ENCODE results near the gene CLIP1.
"Not testable (repeated sequence)": the region's sequence is repeated elsewhere in the genome, so short reads cannot be mapped to it uniquely, and the experiment has no call there.

CLIP1 gene

DNA sequence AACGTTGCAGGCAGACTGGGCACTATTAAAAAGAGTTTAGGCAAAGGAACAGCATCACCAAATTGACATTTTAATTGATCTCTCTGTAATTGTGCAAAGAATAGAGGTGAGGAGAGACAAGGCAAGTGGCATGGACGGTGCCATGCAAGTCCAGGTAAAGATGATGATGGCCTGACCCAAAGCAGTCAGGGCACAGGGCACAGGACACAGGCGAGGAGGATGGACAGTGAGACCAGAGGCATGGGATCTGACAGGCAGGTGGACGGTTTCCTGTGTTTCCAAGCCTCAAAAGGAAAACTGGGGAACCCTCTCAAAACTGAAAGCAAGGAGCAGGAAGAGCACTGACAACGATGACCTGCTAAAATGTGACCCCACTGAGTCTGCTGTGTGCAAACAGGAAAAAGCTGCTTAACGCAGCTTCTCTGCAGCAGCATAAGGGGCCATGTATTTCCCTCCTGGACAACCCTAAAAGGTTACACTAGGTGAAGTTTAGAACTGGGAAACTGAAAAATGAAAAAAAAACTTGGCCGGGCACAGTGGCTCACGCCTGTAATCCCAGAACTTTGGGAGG is 50.9 kb downstream of the CLIP1 start:
- TF ChIP-seq CTCF (IDR thresholded peaks at IDR 0.05; ENCODE audit: control insufficient read depth, extremely low read depth, insufficient read depth), result no peak
- DNase-seq (ENCODE audit: low read depth), result no peak
- H3K4me3 ChIP-seq (ENCODE audit: low read depth, low read length), result no peak overlapping the region

DNA sequence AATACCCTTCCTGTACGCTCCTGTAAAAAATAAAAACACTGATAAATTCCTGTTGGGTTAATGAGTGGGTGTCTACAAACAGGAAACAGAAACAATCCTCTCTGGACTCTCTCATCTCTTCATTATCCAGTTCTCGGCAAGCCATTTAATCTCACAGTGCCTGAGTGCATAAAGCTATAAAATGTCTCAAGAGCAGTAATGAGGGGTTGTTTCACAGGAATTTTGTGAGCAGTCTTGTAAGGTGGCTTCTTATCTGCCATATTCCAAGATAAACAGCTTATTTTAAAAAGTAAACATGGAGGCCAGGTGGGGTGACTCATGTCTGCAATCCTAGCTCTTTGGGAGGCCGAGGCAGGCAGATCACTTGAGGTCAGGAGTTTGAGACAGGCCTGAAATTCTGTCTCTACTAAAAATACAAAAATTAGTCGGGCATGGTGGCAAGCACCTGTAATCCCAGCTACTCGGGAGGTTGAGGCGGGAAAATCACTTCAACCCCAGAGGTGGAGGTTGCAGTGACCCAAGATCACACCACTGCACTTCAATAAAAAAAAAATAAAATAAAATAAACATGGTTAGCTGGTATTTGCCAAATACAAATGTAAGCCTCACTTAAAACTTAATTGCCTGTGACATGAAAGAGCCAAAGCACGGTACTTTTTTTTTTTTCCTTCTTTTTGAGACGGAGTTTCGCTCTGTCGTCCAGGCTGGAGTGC is 54.0 kb downstream of the CLIP1 start:
- H3K4me3 ChIP-seq (ENCODE audit: low read depth, low read length), result no peak overlapping the region
- peak; percentile 34 for DNase-seq (ENCODE audit: low read depth)
- no peak for TF ChIP-seq CTCF (IDR thresholded peaks at IDR 0.05; ENCODE audit: control insufficient read depth, extremely low read depth, insufficient read depth)

DNA sequence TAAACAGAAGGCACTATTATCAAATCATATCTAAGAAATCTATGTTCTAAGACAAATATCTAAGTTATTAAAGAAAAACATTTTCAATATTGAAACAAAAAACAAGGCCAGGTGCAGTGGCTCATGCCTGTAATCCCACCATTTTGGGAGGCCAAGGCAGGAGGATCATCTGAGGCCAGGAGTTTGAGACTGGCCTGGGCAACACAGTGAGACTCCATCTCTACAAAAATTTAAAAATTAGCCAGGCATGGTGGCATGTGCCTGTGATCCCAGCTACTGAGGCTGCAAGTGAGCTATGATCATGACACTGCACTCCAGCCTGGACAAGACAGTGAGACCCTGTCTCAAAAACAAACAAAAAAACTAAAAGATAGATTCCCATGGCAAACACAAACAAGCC is 54.8 kb downstream of the CLIP1 start:
- not testable (repeated sequence) for H3K4me3 ChIP-seq (ENCODE audit: low read depth, low read length); DNase-seq (ENCODE audit: low read depth)

DNA sequence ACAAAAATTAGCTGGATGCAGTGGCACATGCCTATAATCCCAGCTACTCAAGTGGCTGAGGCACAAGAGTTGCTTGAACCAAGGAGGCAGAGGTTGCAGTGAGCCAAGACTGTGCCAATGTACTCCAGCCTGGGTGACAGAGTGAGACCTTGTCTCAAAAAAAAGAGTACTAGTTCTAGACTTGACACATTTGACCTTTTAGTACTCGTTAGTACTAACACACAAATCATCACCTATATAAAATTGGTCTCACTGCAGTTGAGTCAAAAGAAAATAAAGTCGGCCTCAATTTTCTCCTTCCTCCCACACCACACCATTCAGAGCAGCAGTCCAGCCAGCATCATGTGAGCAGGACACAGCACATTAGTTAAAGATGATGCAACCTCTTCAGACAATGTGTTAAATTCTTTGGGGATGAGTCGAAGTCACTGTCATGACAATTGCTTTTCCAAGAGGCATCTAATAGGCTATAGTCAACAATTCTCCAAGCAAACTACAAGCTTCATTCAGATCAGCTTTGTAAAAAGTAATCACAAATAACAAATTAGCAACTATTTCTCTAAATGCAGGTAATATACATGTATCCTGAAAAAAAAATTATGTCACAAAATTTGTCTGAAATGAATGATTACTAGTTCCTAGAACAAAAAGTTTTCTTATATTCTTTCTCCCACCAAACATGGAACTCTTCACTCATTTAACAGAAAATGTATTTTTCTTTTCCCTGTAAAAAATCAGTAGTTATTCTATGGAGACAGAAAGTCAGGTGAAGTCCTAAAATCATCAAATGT is 55.6 kb downstream of the CLIP1 start:
- no peak for TF ChIP-seq CTCF (IDR thresholded peaks at IDR 0.05; ENCODE audit: control insufficient read depth, extremely low read depth, insufficient read depth)
- no peak overlapping the region for H3K4me3 ChIP-seq (ENCODE audit: low read depth, low read length)
- peak; percentile 40 for DNase-seq (ENCODE audit: low read depth)

DNA sequence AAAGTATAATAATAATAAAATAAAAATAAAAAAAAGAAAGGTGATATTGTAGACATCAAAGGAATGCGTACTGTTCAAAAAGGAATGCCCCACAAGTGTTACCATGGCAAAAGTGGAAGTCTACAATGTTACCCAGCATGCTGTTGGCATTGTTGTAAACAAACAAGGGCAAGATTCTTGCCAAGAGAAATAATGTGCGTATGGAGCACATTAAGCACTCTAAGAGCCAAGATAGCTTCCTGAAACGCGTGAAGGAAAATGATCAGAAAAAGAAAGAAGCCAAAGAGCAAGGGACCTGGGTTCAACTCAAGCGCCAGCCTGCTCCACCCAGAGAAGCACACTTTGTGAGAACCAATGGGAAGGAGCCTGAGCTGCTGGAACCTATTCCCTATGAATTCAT is 57.2 kb downstream of the CLIP1 start:
- H3K4me3 ChIP-seq (ENCODE audit: low read depth, low read length), result not testable (repeated sequence)

GRCh38 chr12:122363782-122364181 is 58.7 kb downstream of the CLIP1 start:
- TF ChIP-seq CTCF (IDR thresholded peaks at IDR 0.05; ENCODE audit: control insufficient read depth, extremely low read depth, insufficient read depth), result no peak
- no peak for DNase-seq (ENCODE audit: low read depth)
- H3K4me3 ChIP-seq (ENCODE audit: low read depth, low read length), result no peak overlapping the region

More for the DNA sequence above, 57.2 kb downstream of the CLIP1 start:
- peak; percentile 10 for DNase-seq (ENCODE audit: low read depth)

GRCh38 chr12:122362755-122363154 is 59.7 kb downstream of the CLIP1 start:
- no peak overlapping the region for H3K4me3 ChIP-seq (ENCODE audit: low read depth, low read length)
- no peak for DNase-seq (ENCODE audit: low read depth)
- TF ChIP-seq CTCF (IDR thresholded peaks at IDR 0.05; ENCODE audit: control insufficient read depth, extremely low read depth, insufficient read depth), result no peak

GRCh38 chr12:122358403-122358802 is 64.1 kb downstream of the CLIP1 start:
- DNase-seq (ENCODE audit: low read depth); H3K4me3 ChIP-seq (ENCODE audit: low read depth, low read length): not testable (repeated sequence)

- DNase-seq (ENCODE audit: low read depth); H3K4me3 ChIP-seq (ENCODE audit: low read depth, low read length): not testable (repeated sequence)
Observed at GRCh38 chr12:122357536-122357935, 64.9 kb downstream of the CLIP1 start.

GRCh38 chr12:122356991-122357390 is 65.5 kb downstream of the CLIP1 start:
- H3K4me3 ChIP-seq (ENCODE audit: low read depth, low read length); DNase-seq (ENCODE audit: low read depth): not testable (repeated sequence)
